ENCODE measurements around the gene ZFYVE16.
"Not testable (repeated sequence)": the region's sequence is repeated elsewhere in the genome, so short reads cannot be mapped to it uniquely, and the experiment has no call there.

Gene ZFYVE16

DNA sequence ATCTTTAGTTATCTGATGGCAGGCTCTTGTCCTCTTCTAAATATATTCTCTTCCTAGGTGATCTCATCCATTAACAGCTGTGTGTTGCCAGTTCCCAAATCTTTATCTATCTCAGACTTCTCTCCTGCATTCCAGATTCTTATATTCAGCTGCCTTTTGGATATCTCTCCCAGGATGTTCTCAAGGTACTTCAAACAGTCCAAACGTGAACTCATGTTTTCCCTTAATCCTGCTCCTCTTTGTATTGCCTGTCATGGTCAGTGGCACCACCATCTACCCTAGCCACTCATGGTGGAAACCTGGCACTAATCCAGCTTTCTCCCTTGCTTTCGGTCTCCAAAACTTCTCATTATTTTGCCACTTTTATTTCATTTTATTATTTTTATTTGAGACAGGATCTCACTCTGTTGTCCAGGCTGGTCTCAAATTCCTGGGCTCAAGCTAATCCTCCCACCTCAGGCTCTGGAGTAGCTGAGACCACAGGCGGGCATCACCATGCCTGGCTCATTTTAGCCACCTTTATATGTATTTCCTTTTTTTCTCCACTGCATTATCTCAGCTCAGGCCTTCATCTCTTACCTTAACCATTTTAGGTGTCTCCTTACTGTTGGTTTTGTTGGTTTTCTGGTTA, 3.8 kb downstream of the ZFYVE16 start:
- DNase-seq, result no peak

DNA sequence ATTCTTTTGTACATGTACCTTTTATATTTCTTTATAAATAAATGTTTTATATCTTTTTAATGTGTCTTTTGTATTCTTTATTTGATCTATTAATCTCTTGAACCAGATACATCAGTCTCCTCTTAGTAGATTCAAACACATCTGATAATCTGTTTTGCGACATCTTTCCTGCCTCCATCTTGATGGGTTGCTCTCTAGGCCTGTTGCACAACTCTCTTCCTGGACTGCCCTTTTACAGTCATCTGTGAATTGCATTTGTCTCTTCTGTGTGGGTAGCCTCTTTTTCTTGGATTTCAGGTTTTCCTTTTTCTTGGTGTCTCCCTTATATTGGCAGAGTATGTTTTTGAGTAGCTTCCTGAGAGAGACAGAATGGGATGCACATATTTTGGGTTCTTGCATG, 6.2 kb downstream of the ZFYVE16 start:
- DNase-seq, result no peak

DNA sequence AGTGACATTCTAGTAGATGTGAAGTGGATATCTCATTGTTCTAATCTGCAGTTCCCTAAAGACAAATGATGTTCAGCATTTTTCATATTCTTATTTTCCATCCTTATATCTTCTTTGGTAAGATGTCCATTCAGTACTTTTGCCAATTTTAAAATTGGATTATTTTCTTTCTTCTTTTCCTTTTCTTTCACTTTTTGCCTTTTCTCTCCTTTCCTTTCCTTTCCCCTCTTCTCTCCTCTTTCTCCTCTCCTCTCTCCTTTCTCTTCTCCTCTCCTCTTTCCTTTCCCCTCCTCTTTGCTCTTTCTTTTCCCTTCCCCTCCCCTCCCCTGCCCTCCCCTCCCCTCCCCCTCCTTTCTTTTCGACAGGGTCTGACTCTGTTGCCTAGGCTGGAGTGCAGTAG, 10.1 kb downstream of the ZFYVE16 start:
- DNase-seq, result no peak

DNA sequence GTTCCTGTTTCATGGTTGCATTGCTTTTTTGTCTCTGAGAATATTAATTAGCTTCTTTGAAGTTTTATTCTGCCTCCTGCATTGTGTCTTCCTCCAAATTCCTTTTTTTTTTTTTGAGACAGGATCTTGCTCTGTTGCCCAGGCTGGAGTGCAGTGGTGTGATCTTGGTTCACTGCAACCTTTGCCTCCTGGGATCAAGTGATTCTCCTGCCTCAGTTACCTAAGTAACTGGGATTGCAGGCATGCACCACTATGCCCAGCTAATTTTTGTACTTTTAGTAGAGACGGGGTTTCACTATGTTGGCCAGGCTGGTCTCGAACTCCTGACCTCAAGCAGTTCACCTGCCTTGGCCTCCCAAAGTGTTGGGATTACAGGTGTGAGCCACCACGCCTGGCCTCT, 16.5 kb downstream of the ZFYVE16 start:
- not testable (repeated sequence) for DNase-seq

DNA sequence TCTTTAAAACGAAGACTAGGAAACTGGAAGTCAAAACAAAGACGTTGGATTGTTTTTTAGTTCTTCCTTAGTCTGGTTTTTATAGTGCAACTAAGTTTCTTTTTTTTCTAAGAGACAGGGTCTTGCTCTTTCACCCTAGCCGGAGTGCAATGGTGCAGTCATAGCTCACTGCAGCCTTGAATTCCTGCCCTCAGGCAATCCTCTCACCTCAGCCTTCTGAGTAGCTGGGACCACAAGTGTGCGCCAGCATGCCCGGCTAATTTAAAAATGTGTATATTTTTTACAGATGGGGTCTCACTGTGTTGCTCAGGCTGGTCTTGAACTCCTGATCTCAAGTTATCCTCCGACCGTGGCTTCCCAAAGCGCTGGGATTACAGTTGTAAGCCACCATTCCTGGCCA, 27.6 kb downstream of the ZFYVE16 start:
- DNase-seq, result no peak

DNA sequence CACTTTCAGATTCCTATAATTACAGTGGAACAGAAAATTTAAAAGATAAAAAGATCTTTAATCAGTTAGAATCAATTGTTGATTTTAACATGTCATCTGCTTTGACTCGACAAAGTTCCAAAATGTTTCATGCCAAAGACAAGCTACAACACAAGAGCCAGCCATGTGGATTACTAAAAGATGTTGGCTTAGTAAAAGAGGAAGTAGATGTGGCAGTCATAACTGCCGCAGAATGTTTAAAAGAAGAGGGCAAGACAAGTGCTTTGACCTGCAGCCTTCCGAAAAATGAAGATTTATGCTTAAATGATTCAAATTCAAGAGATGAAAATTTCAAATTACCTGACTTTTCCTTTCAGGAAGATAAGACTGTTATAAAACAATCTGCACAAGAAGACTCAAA, 29.5 kb downstream of the ZFYVE16 start:
- DNase-seq, result no peak

DNA sequence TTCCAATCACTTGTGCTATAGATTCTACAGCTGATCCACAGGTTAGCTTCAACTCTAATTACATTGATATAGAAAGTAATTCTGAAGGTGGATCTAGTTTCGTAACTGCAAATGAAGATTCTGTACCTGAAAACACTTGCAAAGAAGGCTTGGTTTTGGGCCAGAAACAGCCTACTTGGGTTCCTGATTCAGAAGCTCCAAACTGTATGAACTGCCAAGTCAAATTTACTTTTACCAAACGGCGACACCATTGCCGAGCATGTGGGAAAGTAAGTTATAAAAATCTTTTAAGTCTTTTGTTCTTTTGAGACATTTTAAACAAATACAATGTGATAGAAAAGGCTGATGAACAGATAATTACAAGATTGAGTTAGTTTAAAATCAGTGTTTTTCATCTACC, 30.9 kb downstream of the ZFYVE16 start:
- no peak for DNase-seq

DNA sequence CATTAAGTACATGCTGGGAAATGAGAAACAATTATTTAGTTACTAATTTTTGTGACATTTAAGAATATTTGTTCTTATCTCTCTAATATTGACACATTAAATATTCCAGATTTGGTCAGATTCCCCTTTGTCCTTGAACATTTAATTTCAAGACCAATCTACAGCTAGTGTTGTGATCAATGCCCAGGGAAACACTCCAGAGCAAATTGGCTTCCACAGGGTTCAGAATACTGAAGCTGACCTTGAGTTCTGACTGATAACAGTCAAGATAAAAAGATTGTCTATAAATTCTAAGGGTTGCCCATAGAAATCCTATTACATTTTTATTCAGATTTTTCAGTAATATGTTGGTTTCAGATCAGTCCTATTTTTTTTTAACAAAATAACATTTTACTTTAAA, 31.3 kb downstream of the ZFYVE16 start:
- DNase-seq, result no peak

DNA sequence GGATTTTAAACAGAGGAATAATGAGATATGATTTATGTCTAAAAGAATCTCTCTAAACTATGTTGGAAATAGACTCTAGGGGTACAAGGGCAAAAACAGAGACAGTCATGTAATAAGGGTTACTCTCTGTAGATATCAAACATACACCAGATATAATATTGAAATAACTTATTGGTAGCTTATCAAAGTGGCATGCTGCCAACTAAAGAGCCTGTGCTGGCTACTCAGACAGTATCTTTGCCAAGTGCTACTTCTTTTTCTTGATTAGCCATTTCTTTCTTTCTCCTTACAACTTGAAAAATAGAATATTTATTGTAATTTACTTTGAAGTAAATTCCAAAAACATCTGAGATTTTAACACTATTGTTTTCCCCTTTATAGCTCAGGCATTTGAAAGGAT, 34.9 kb downstream of the ZFYVE16 start:
- no peak for DNase-seq

DNA sequence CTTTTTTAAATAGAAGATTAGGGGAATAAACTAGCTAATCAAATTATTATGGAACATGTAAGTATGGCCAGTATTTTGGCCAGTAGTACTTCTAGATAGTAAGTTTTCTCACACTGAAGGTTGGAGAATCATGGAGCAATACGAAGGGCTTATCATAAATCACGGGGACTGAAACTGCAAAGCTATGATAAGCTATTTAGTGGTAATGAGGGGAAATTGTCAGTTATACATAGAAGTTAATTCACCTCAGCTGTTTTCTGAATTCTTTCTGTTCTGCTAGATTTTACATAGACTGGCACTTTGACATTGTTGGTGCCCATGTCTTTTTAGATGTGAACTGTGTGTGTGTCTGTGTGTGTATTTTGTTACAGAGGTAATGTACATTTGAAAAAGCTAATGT, 45.5 kb downstream of the ZFYVE16 start:
- DNase-seq, result no peak

DNA sequence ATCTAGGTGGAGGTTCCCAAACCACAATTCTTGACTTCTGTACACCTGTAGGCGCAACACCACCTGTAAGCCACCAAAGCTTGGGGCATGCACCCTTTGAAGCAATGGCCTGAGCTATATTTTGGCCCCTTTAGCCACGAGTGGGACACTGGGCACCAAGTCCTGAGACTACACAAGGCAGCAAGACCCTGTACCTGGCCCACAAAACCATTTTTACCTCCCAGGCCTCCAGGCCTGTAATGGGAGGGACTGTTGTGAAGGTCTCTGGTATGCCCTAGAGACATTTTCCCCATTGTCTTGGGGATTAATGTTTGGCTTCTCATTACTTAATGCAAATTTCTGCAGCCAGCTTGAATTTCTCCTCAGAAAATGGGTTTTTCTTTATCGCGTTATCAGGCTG, 55.4 kb downstream of the ZFYVE16 start:
- no peak for DNase-seq

DNA sequence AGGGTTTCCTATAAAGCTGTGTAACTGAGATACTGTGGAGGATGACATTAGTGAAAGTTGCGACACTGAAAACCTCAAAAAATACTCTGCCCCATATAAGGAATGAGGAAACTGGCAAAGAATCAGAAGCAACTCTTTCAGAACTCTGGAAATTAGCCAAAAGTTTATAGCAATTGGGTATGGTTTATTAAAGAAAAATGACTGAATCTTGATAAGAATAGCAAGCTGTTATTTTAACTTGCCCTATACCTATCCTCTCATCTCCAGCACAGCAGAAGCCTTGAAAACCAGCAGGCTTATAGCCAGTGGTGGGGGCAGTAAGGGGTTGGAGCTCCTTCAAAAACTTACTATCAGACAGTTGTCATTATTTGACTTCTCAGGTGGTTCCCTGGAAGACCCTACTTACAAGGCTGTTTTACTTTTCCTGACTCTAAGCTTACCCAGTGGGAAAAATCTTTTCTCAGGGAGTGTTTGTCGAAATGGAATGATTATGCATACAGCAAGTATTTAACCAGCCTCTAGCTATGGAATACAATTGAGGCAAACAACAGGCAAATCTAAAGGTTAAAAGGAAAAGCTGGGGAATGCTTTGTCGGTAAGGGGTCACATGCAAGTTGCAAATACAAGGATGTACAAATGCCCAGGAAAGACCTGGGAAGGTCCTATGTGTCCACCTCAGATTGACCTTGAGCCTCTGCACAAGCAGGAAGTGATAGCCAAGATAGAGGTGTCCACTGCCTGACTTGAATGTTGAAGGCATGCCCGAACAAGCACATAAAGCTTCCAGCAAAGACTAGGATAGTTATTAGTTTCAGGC, 59.0 kb downstream of the ZFYVE16 start:
- no peak for DNase-seq

DNA sequence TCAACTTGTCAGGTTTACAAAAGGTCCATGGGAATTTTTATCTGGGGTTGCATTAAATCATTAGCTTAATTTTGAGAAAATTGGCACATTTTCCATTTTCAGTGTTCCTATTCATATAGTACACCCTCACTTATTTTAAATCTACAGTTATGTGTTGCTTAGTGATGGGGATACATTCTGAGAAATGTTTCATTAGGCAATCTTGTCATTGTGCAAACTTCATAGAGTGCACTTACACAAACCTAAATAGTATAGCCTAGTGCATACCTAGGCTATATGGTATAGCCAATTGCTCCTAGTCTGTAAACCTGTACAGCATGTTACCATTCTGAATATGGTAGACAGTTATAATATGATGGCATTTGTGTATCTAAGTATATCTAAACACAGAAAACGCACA, 60.3 kb downstream of the ZFYVE16 start:
- no peak for DNase-seq

DNA sequence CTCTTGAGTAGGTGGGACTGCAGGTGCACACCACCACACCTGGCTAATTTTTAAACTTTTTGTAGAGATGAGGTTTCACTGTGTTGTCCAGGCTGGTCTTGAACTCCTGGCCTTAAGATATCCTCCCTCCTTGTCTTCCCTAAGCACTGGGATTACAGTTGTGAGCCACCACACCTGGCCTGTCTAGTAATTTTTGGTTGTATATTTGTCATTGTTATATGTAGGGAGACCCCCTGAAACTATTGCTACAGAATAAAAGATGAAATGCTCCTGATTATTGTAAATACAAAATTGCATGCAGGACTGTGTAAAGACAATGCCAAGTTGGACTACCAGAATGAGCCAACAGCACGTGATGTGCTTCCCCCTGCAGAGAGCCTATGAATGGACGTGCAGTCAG, 62.8 kb downstream of the ZFYVE16 start:
- DNase-seq, result not testable (repeated sequence)

DNA sequence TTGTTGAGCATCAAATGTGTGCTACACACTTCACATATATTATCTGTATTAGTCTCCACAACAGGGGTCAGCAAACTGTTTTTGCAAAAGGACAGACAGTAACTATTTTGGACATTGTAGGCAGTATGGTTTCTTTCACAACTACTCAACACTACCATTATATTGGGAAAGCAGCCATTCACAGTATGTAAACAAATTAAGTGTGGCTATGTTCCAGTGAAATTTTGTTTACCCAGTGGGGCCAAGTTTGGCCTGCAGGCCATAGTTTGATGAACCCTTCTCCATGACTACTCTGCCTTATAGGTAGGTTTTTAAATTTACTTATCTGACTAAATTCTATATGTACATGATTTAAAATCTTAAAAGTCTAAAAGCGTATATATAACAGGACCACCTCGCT, 67.1 kb downstream of the ZFYVE16 start:
- DNase-seq, result no peak

DNA sequence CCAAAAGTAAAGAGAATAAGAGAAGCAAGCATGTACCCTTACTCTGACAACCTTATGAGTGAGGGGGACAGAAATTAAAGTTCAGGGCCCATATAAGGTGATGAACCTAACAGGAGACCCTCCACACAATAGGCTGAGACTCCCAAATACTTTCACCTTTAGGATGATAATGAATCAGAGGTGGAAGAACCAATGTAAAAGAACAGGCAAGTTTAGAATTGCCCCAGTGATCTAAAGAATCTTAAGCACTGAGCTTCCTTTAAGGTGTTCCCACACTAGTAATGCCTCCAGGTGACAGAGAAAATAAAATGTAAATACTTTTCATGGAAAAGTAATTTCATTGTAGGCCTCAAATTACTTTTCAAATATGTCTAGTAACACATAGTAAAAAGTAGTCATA, 71.8 kb downstream of the ZFYVE16 start:
- no peak for DNase-seq

DNA sequence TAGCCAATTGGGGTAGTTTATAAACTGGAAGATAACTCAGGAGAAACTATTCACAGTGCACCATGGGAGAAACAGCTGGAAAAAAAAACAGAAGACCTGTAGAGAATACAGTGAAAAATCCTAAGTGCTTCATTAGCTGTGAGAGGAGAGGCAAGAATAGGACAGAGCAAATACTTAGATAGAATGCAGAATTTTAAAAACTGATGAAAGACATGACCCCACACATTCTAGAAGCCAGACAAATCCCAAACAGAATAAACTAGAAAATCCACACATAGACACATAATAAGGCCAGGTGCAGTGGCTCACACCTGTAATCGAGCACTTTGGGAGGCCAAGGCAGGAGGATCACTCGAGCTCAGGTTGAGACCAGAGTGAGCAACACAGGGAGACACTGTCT, 72.5 kb downstream of the ZFYVE16 start:
- no peak for DNase-seq

DNA sequence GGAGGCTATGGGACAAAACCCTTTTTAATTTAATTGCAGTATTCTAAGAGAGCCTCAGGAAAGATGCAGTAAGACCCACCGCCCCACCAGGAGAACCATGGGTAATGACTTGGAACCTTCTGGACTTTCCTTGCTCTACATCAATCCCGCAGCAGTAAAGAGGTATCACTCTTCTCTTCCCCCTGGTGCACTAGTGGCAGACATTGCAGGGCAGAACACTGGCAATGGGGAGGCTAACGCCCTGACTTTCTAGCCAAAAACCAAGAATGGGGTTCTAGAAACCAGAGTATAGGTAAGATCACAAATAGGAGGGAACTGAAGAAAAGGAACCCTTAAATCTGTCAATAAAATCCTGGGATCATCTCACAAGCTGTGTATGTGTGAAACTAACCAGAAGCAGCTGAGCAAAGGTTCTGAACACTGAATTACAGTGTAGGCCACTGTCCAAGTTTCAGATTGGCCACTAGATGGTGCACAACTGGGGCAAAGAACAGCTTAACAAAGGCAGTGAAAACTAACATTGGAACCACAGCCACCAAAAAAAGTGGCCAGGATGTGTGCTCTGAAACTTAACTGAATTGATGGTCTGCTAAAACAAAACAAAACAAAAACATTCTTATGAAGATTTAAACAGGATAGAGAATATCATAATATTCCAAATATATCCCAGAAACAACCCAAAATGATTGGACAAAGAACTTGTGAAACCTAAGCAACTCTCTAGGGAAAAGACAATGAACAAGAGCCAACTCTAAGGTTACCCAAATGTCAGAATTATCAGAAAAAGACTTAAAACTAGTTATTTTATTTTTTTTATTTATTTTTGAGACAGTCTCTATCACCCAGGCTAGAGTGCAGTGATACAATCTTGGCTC, 73.4 kb downstream of the ZFYVE16 start:
- DNase-seq, result no peak

DNA sequence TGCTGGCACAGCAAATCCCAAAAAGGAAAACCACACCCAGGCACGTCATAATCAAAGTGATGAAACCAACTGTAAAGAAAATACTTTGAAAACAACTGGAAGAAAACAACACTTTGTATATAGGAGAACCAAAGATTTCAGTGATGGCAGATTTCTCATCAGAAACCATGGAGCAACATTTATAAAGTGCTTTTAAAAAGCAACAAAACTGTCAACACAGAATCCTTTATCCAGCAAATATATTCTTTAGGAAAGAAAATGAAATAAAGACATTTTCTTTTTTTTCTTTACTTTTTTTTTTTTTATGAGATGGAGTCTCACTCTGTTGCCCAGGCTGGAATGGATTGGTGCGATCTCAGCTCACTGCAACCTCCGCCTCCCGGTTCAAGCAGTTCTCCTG, 74.7 kb downstream of the ZFYVE16 start:
- DNase-seq, result no peak

DNA sequence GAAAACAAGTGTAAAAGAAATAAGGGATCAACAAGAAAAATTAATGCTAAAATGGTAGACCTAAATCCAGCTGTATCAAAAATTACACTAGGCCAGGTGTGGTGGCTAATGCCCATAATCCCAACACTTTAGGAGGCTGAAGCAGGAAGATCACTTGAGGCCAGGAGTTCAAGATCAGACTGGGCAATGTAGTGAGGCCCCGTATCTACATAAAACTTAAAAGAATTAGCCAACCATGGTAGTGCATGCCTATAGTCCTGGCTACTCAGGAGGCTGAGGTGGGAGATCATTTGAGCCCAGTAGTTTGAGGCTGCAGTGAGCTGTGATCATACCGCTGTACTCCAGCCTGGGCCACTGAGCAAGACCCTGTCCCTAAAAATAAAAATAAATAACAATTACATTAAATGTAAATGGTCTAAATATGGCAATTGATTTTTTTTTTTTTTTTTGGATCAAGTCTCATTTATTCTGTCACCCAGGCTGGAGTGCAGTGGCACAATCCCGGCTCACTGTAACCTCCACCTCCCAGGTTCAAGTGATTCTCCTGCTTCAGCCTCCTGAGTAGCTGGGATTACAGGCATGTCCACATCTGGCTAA, 75.9 kb downstream of the ZFYVE16 start:
- DNase-seq, result no peak

DNA sequence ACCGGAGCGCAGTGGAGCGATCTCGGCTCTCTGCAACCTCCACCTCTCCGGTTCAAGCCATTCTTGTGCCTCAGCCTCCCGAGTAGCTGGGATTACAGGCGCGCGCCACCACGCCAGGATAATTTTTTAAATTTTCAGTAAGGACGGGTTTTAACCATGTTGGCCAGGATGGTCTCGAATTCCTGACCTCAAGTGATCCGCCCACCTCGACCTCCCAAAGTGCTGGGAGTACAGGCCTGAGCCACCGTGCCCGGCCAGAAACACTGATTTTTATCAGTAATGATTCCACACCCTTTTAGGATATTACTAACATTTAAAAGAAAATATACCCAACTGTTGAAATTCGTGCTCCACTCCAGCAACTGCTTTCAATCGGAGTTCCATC, 79.6 kb downstream of the ZFYVE16 start:
- no peak for DNase-seq

DNA sequence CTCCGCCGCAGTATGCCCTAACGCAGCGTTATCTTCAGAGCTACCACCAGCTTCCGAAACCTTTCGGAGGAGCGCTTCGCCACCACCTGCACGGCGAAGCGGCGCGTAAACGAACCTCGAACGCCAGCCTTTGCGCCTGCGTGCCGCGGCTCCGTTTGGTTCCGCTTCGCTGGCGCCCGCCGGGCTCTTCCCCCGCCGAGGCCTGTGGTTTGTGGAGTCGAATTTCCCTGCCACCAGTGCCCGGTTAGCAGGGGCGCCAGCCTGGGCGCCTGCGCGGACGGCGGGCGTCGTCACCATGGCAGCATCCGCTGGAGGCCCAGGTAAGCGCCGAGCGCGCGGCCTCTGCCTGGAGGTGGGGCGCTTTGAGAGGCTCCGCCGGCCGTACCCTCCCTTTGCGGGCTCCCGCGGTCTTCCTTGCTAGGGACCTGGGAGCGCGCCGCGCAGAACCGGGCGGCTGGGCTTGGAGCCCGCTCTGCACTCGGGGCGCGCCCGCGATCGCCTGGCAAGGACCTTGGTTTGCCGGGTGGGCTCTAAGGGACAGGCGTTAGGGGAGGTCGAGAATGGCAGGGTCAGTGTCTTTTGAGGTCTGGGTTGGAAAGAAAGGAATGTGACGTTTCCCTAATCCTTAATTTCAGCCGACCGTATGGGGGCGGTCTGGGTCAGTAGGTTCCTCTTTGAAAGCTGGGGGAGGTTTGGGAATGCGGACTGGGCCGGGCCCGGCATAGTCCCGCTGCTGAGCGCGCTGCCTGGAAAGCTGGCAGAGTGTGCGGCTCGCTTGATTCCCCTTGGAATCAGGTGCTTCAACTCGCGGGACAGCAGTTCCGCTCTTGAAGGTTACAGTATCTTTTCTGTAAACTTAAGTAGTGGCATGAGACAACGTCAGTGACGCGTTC, 80.2 kb downstream of the ZFYVE16 start, which contains the start of gene FAM151B:
FAM151B (plus strand) TSS at position 272 of the 893 bp plus-strand sequence; CDS start at position 296, 24 bp downstream.
- peak; percentile 42 for DNase-seq
